Gastroesophageal sphincter (tissue), 3 donors: ENCODE data around the gene TMEM52B.

Experiments
- CTCF ChIP-seq, 4 experiments: fragments of 200-600 bp in 2 of 4; fragments of 450-650 bp in 2 of 4; sonication (generic) in 1 of 4; IDR thresholded peaks; one replicate each; pipeline ENCODE4 v1.5.1; 2017 to 2019; ENCODE audit warnings: antibody characterized with exemption in 4 of 4, mild to moderate bottlenecking in 2 of 4, moderate library complexity in 2 of 4
- EP300 ChIP-seq: sonication (generic); formaldehyde crosslinking; IDR thresholded peaks from one replicate; pipeline ENCODE4 v1.6.1; 2017; ENCODE audit warnings: antibody characterized with exemption, mild to moderate bottlenecking
- POLR2A ChIP-seq, 2 donors: fragments of 450-650 bp; IDR thresholded peaks; one replicate each; pipeline ENCODE4 v1.6.1; 2017; ENCODE audit warnings: antibody characterized with exemption in 2 of 2, mild to moderate bottlenecking in 2 of 2, moderate library complexity in 1 of 2
- POLR2AphosphoS5 ChIP-seq: sonication (generic); formaldehyde crosslinking; IDR thresholded peaks from one replicate; pipeline ENCODE4 v1.6.1; 2017; ENCODE audit warnings: antibody characterized with exemption

- no peak for TF ChIP-seq POLR2A (IDR thresholded peaks at IDR 0.05)
- TF ChIP-seq CTCF (IDR thresholded peaks at IDR 0.05) = no peak
- no peak for TF ChIP-seq EP300
- TF ChIP-seq POLR2AphosphoS5 = no peak
These were observed 3.7 kb upstream of the TMEM52B start for GRCh38 chr12:10174986-10175614.
